ENCODE measurements around the gene PARP9.

- TF ChIP-seq FOXK2 (IDR thresholded peaks at IDR 0.05) = no peak
- TF ChIP-seq, protein P1, sequence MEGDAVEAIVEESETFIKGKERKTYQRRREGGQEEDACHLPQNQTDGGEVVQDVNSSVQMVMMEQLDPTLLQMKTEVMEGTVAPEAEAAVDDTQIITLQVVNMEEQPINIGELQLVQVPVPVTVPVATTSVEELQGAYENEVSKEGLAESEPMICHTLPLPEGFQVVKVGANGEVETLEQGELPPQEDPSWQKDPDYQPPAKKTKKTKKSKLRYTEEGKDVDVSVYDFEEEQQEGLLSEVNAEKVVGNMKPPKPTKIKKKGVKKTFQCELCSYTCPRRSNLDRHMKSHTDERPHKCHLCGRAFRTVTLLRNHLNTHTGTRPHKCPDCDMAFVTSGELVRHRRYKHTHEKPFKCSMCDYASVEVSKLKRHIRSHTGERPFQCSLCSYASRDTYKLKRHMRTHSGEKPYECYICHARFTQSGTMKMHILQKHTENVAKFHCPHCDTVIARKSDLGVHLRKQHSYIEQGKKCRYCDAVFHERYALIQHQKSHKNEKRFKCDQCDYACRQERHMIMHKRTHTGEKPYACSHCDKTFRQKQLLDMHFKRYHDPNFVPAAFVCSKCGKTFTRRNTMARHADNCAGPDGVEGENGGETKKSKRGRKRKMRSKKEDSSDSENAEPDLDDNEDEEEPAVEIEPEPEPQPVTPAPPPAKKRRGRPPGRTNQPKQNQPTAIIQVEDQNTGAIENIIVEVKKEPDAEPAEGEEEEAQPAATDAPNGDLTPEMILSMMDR (IDR thresholded peaks at IDR 0.05 in 2 of 3, conservative IDR thresholded peaks at IDR 0.05 in 1 of 3; ENCODE audit: control insufficient read depth in 2 of 3, extremely low read depth in 1 of 3, insufficient read depth in 1 of 3, low read depth in 3 of 3, low read length in 3 of 3) = no peak
- TF ChIP-seq, protein P2, sequence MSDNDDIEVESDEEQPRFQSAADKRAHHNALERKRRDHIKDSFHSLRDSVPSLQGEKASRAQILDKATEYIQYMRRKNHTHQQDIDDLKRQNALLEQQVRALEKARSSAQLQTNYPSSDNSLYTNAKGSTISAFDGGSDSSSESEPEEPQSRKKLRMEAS (IDR thresholded peaks at IDR 0.05; ENCODE audit: low read depth, low read length) = no peak
- no peak for TF ChIP-seq CHD4 (IDR thresholded peaks at IDR 0.05)
- TF ChIP-seq ZSCAN29 (IDR thresholded peaks at IDR 0.05) = no peak
- TF ChIP-seq GABPA (IDR thresholded peaks at IDR 0.05; ENCODE audit: low read depth) = no peak
- TF ChIP-seq POLR2AphosphoS2 (IDR thresholded peaks at IDR 0.05; ENCODE audit: low read depth, low read length) = no peak
- TF ChIP-seq SMAD5 (IDR thresholded peaks at IDR 0.05; ENCODE audit: low read depth) = no peak
Observed at GRCh38 chr3:122578069-122578740, 14.1 kb upstream of the PARP9 start.

All from GM12878 (cell line).